RKO (cell line): ENCODE data around the gene SEC31B.

Experiments used
- DNase-seq: peaks from one replicate; pipeline ENCODE4 v3.0.0-alpha.2; 2016; ENCODE audit warnings: low spot score

The SEC31B gene

GRCh38 chr10:100501423-100501822 is 18.2 kb downstream of the SEC31B start:
- no peak for DNase-seq

DNA sequence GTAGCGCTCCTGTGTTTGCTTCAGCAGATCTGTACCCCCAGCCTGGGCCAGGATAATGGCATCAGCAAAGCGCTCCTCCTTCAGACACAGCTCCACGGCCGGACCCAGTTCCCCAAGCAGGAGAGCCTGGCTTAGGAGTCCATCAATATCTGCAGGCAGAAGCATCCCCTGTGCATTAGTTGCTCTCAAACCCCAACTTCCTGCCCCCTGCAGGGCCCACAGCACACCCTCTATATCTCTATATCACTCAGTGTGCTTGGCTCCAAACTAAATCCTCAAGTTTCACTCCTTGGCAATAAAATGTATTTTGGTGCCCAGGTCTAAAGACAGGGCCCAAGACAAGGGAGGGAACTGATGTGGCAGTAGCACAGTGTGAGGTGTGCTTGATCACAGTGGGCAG is 21.6 kb downstream of the SEC31B start:
- DNase-seq: no peak

DNA sequence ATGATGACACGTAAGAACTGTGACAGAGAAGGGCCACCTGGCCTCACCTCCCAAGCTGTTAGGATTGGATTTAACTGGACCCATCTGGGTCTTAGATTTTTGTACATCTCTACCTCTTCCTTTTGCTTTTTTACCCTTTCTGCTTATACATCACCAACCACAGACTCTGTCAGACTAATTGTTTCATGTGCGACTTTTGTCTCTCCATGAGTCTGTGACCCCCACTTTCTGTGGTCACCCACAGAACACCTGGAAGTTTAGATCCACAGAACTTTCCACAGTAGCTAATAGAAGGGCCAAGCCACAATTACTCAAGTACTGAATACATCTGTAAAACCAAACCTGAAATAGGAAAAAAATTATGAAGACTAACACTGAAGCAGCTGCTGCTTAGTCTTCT is 23.1 kb downstream of the SEC31B start:
- no peak for DNase-seq

- DNase-seq: no peak
These were observed 29.1 kb downstream of the SEC31B start for GRCh38 chr10:100490531-100490930.

GRCh38 chr10:100489396-100489795 is 30.3 kb downstream of the SEC31B start:
- no peak for DNase-seq

- DNase-seq: no peak
These were observed 32.1 kb downstream of the SEC31B start for GRCh38 chr10:100487529-100487928.

DNA sequence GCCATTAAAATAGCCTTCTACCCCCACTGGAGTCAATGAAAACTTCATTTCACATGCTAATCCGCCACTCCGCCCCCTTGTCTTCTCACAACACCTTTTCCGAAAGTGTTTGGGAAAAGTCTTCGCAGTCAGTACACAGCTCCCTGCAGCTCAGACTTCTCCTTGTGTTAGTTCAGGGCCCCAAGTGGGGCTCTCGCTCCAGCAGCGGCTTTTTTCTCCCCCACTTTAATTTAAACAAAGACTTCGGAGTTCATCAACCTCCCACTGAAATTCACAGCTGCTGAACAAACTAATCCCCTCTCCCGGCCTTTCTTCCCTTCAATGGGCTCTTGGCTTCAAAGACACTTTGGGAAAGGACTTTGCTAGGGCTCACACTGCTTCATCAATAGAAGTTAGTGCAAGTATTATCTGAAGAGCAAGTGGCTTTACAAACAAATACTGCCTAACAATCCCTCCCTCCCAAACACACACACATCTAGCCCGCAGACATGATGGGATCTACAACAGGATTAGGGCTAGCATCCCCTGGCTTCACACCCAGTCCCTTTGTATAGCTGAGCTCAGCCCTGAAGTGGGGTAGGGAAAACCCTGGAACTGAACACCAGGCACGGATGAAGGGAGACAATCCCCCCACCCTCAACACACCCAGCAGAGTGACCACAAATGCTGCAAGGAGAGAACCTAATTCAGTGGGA is 33.7 kb downstream of the SEC31B start:
- DNase-seq: no peak

DNA sequence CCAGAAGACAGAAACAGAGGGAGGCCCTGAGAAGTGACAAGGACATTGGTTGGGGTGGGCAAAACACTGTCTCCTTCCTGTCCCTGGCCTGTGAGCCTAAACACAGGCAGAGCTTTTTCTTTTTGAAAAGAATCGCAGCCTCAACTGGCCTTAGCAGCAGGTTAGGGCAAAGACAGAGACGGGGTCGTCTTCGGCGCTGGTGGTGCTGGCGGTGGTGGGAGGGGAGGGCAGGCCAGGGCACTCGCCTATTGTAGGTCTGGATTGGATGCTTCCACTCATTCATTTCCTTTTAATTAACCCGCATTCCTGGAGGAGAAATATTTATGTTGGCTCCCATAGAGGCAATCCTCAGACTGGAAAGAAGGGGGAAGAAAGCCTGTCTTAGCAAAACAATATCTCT is 34.3 kb downstream of the SEC31B start:
- DNase-seq: no peak

DNA sequence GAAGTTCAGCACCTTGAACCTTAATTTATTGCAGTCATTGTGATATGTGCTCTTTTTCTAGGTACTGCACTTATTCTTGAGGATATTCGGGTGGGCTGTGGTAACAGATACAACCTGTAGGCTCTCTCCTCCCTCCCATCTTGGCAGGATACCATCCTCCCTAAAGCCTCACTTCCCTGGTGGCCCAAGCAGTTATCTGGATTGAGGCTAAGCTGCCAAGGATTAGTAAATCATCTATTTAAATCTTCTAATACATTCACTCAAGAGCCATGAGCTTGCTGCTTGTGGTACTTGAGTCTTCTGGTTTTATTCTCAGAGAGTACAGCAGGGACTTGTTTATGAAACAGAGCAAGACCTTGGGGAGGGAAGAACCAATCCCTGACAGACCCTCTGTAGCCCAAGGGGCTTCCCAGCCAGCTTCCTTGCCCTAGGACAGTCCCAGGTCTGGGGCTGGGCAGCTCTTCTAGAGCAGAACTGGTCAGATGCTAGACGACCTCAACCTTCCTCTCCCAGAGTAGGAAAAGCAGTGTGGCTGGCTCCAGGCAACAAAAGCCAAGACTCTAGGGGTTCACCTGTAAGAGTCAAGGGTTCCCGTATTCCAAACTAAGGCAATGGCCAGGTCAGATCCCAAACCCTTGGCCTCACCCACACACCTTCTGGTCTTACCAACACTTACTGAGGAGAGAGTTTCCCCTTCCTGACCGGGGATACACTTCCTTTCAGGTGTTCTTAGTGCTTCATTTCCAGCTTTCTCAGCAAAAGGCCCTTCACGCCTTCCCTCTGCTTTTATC is 35.6 kb downstream of the SEC31B start:
- DNase-seq: no peak

GRCh38 chr10:100482834-100483185 is 36.9 kb downstream of the SEC31B start:
- no peak for DNase-seq

GRCh38 chr10:100482181-100482833 is 37.4 kb downstream of the SEC31B start:
- peak; percentile 57 for DNase-seq

DNA sequence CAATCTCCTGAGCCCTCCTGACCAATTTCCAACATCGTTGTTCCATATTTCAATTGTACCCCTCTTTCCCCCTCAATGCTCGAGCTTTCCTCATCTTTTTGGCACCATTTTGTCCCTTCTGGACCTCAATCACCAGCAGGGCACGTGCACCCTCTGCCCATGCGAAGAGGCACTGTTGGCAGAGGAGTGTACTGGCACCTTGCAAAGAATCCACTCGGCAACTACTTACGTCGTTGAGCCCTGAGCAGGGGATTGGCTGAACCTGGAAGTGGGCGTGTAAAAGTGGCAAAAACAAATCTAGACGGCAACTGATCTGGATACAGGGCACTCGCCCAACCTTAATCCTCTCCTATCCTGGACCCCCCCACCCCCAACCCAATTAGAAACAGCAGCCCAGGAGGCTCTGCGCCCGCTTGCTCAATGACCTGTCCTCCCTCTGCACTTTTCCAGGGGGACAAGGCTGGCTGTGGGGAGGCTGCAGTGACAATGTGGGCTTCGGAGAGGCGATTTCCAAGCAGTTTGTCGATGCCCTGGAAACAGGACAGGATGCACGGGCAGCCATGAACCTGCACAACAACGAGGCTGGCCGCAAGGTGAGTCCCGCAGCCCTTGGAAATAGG is 38.1 kb downstream of the SEC31B start:
- peak; percentile 82 for DNase-seq

DNA sequence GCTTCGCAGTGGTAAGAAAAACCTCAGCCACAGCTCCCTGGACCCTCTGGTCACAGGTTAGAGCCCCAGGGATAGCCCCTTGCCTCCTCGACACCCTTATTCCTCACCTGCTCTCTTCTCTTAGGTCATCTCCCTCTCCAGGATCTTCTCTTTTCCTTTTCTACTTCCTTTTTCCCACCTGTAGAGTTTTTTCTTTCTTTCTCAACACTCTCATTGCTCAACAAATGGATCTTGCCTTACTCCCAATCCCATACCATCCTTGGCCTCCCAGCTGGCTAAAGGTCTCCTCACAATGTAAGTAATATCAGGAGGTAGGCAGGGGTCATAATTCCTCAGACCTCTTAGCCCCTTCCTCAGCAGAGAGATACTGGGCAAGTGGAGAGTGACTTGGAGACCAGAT is 39.7 kb downstream of the SEC31B start:
- no peak for DNase-seq

GRCh38 chr10:100479037-100479436 is 40.6 kb downstream of the SEC31B start:
- no peak for DNase-seq

DNA sequence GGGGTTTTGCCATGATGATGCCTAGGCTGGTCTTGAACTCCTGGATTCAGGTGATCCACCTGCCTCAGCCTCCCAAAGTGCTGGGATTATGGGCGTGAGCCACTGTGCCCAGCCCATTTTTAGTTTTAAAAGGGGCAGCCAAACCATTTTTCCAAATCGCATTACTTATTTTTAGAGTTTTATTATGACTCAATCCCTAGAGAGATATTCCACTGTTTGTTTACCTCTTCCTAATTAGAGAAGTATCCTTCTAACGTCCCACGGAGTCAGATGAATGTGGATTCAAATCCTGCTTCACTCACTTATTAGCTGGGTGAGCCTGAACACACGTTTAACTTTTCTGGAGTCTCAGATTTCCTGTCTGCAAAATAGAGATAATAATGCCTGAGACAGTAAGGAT is 41.7 kb downstream of the SEC31B start:
- DNase-seq: no peak

DNA sequence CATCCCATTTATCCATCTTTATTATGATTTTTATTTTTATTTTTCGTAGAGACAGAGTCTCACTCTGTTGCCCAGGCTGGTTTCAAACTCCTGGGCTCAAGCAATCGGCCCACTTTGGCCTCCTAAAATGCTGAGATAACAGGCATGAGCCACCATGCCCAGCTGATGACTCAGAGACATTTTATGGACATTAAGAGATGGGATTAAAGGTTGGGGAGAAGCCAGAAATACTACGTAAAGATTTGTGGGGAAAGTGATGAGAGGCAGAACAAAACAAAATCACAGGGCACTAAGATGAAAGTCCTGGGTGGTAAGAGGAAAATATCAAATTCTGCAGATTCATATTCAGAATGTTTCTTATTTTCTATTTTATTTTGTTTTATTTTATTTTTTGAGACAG is 49.3 kb downstream of the SEC31B start:
- DNase-seq: peak; percentile 18

DNA sequence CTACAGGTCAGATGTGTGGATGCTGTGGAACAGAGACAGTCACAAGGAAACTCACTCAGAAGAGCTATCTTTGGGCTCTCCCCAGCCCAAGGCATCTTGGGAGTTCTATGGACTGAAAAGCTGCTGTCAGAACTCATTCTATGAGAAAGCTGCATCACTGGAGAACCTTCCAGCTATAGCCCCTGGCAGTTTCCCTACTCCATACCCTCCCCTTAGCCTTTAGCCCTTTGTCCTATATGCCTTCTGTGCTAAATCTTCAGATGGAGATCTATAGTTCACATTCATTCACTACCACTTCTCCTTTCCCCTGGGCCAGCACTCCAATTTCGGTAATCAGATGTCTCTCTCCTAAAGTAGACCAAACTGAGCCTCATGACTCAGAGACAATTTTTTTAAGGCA is 49.9 kb downstream of the SEC31B start:
- no peak for DNase-seq

DNA sequence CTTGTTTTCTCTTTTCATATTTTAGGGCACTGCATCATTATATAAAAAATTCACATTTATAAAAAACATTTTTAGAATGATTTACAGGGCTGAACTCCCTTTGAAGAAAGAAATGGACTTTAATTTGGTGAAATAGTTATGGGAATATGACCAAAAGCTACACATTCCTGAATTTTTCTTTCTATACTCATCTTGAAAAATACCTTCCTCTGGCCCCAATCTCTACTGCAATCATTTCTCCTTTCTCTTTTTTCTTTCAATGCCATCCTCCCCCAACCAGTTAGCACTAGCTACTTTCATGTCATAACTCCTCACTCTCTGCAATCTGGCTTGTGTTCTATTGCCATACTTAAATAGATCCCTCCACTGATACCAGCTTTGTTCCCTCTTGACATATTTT is 50.7 kb downstream of the SEC31B start:
- no peak for DNase-seq

DNA sequence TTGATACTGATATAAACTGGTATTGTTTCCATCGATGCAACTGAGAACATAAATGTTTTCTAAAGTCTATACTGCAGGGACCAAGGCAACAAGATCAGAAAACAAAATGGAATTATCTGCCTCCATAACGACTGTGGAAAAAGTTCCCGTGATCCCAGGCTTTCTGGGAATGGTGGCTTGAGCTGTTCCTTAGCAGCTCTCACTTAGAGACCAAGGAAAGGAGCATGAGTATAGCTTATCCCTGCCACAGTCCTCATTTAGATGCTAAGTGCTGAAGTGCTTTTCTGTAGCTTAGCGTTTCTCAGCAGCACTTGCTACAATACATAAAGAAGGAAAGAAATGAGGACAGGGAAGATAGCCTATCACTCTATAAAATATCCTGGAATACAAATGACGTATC is 51.3 kb downstream of the SEC31B start:
- DNase-seq: no peak

DNA sequence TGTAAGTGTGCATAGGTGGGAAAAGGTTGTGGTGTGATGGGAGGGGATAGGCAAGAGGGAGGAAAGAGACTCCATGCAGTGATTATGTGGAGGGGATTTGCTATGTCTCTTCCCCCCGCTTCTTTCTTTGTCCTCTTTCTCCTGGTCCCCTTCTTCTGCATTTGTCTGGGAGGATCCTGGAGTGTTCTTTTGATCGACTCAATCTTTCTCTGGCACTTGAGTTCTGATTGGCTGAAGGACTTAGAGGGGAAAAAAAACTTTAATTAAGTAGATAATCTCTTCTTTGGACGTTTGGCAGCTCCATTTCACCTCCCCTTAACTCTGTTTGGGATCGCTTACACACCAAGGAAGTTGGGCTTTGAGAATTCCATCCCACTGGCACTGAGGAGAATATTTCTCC is 57.0 kb downstream of the SEC31B start, which contains the start of gene WNT8B:
Gene WNT8B (plus strand): TSS at position 301 of the 400 bp plus-strand sequence. CDS start 160 bp downstream, outside the sequence.
- DNase-seq: no peak

GRCh38 chr10:100448951-100449350 is 70.7 kb downstream of the SEC31B start:
- DNase-seq: no peak

- no peak for DNase-seq
These were observed 72.0 kb downstream of the SEC31B start for GRCh38 chr10:100447663-100448062.
